Stomach (tissue), 4 donors: ENCODE measurements around the gene MRPL14.

Source experiments
- EP300 ChIP-seq: sonication (generic); formaldehyde crosslinking; IDR thresholded peaks from one replicate; pipeline ENCODE4 v1.6.1; 2017; ENCODE audit warnings: antibody characterized with exemption
- POLR2A ChIP-seq, 4 donors: fragments of 450-650 bp; IDR thresholded peaks; one replicate each; pipeline ENCODE4 v1.6.1; 2016; ENCODE audit warnings: antibody characterized with exemption in 4 of 4, control low read depth in 2 of 4, mild to moderate bottlenecking in 1 of 4, moderate library complexity in 1 of 4
- POLR2AphosphoS5 ChIP-seq, 3 donors: sonication (generic); formaldehyde crosslinking; IDR thresholded peaks; one replicate each; pipeline ENCODE4 v1.6.1; 2016; ENCODE audit warnings: antibody characterized with exemption in 3 of 3
- TF ChIP-seq, protein P1 (sequence below), 7 experiments: fragments of 450-650 bp in 4 of 7; fragments of 200-600 bp in 3 of 7; sonication (generic) in 3 of 7; IDR thresholded peaks; one replicate each; pipeline ENCODE4 v1.5.1; 2016 to 2019; ENCODE audit warnings: antibody characterized with exemption in 7 of 7, control low read depth in 2 of 7, mild to moderate bottlenecking in 1 of 7

DNA sequence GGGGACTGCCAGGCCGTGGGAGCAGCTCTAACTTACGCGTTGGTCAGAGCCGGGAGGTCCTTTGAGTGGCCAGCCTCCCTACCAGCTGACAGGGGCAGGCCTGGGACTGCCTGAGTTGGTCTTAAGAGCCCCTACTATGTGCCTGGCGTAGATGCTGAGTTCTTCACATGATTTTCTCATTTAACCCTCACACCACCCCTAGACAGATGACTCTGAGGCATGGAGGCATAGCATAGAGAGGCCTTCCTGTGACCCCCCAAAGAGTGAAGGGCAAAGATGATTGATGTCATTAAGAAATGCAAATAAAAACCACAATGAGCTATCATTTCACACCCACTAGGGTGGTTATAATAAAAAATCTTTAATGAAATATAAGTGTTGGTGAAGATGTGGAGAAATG is 36.8 kb downstream of the MRPL14 start:
- TF ChIP-seq, protein P1, sequence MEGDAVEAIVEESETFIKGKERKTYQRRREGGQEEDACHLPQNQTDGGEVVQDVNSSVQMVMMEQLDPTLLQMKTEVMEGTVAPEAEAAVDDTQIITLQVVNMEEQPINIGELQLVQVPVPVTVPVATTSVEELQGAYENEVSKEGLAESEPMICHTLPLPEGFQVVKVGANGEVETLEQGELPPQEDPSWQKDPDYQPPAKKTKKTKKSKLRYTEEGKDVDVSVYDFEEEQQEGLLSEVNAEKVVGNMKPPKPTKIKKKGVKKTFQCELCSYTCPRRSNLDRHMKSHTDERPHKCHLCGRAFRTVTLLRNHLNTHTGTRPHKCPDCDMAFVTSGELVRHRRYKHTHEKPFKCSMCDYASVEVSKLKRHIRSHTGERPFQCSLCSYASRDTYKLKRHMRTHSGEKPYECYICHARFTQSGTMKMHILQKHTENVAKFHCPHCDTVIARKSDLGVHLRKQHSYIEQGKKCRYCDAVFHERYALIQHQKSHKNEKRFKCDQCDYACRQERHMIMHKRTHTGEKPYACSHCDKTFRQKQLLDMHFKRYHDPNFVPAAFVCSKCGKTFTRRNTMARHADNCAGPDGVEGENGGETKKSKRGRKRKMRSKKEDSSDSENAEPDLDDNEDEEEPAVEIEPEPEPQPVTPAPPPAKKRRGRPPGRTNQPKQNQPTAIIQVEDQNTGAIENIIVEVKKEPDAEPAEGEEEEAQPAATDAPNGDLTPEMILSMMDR (IDR thresholded peaks at IDR 0.05), result no peak
- TF ChIP-seq POLR2AphosphoS5 (IDR thresholded peaks at IDR 0.05), result no peak
- TF ChIP-seq POLR2A (IDR thresholded peaks at IDR 0.05), result no peak
- TF ChIP-seq EP300, result no peak
